Erythroblast (primary cell): ENCODE results near the gene GRM5.

Experiments
- GATA1 ChIP-seq: IDR thresholded peaks from 2 replicates; pipeline ENCODE4 v1.6.1; 2011; ENCODE audit warnings: low read depth, mild to moderate bottlenecking, control low read depth, low read length, moderate library complexity
- POLR2A ChIP-seq: IDR thresholded peaks from 2 replicates; pipeline ENCODE4 v1.6.1; 2011; ENCODE audit warnings: mild to moderate bottlenecking, low read length

DNA sequence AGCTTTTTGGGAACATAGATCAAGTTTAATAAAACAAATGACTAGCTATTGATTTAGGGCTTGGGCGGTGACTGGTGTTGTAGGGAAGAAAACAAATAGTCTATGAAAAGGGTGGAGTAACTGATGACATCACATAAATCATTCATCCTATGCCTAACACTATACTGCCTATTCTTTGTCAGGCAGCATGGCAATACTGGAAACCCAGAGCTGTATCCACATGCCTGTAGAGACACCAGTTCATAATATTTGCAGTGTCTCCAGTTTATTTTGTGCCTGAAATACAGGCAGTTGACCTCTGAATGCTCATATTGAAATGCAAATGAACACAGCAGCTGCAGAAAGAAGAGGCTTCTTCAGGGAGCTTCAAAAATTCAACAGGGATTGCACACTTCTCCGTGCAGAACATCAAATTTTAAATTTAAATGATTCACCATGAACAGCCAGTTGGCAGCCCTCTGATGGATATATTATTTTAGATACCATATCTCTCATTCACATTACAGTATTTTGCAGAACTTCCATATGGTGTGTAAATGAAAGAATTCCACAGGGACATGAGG, 445.1 kb downstream of the GRM5 start:
- TF ChIP-seq POLR2A (no peak), GATA1 (no peak)
